HCT116 (cell line): Measurements from ENCODE around the gene DPF1. TPM values are rescaled to one million over a fixed set of nuclear protein-coding genes. Genes with fewer than 3 reads are reported as not detected.

Experiments
- ATAC-seq: fragments of 200-7000 bp; cut with Tn5 transposase; 2 replicates; pipeline ENCODE4 v1.9.1; 2020; ENCODE audit warnings: mild to moderate bottlenecking, moderate library complexity
- BruUV-seq: library from RNA; stranded (reverse); fragments of 400-500 nt; replicated peaks from 2 replicates; lab custom pipeline; 2021; lab: Mats Ljungman, UMichigan
- CTCF ChIA-PET: fragments of 300-600 bp; sonication (Branson Sonifier 250); formaldehyde crosslinking; loops from one replicate; lab custom pipeline; 2021; ENCODE audit warnings: antibody characterized with exemption; lab: Charles Lee
- POLR2A ChIA-PET: fragments of 300-600, 350-600 bp; sonication (Branson Sonifier 250); formaldehyde crosslinking; loops from one replicate; lab custom pipeline; 2021; ENCODE audit warnings: antibody characterized with exemption; lab: Charles Lee
- RAD21 ChIA-PET, 2 experiments: fragments of 300-600 bp; sonication (Branson Sonifier 250); formaldehyde crosslinking; loops; one replicate each; lab custom pipeline; 2023; ENCODE audit warnings: low total read pairs in 2 of 2; ENCODE audit not compliant: uncharacterized antibody in 2 of 2, unreplicated experiment in 2 of 2, low non-redundant PET in 1 of 2; lab: Charles Lee
- DNase-seq: peaks from one replicate; pipeline ENCODE4 v3.0.0-alpha.2; 2010; ENCODE audit warnings: low read depth, low spot score
- H2AFZ ChIP-seq: fragments of 200-600 bp; shearing (Covaris generic), sonication (generic); 2 replicates; pipeline ENCODE4 v1.6.1; 2017; ENCODE audit warnings: low read depth, mixed run types, mixed read lengths, antibody characterized with exemption, low read length; ENCODE audit not compliant: poor library complexity, severe bottlenecking
- H3K27ac ChIP-seq: 2 replicates; pipeline ENCODE4 v1.5.1; 2012; ENCODE audit warnings: low read depth, low read length
- H3K27me3 ChIP-seq: fragments of 200-600 bp; sonication (generic); 2 replicates; pipeline ENCODE4 v1.6.1; 2016; ENCODE audit warnings: mixed run types, low read length, mixed read lengths; ENCODE audit not compliant: insufficient read depth
- H3K36me3 ChIP-seq, 2 experiments: fragments of 200-500 bp in 1 of 2; fragments of 200-600 bp in 1 of 2; sonication (Bioruptor generic) in 1 of 2; sonication (generic) in 1 of 2; 2 replicates each; pipeline versions ENCODE4 v1.5.1 to v1.6.1; 2014 to 2016; ENCODE audit warnings: low read length in 2 of 2, inconsistent platforms in 1 of 2, mixed read lengths in 1 of 2, mixed run types in 1 of 2; ENCODE audit not compliant: insufficient read depth in 2 of 2, control insufficient read depth in 1 of 2
- H3K4me1 ChIP-seq, 2 experiments: fragments of 200-600 bp in 1 of 2; sonication (generic) in 1 of 2; 2 replicates each; pipeline versions ENCODE4 v1.5.1 to v1.6.1; 2012 to 2017; ENCODE audit warnings: low read length in 2 of 2, inconsistent platforms in 1 of 2, mild to moderate bottlenecking in 1 of 2, mixed read lengths in 1 of 2, mixed run types in 1 of 2, moderate library complexity in 1 of 2; ENCODE audit not compliant: insufficient read depth in 2 of 2, control insufficient read depth in 1 of 2
- H3K4me2 ChIP-seq: fragments of 200-600 bp; sonication (generic); 2 replicates; pipeline ENCODE4 v1.6.1; 2017; ENCODE audit warnings: mixed run types, low read length, mixed read lengths
- H3K4me3 ChIP-seq, 2 experiments: fragments of 200-600 bp in 1 of 2; sonication (generic) in 1 of 2; replicated peaks in 1 of 2; 2 replicates each; pipeline ENCODE4 v1.5.1; 2011 to 2016; ENCODE audit warnings: low read length in 2 of 2, control low read depth in 1 of 2, low read depth in 1 of 2, mild to moderate bottlenecking in 1 of 2, mixed read lengths in 1 of 2, mixed run types in 1 of 2
- H3K79me2 ChIP-seq: fragments of 200-600 bp; sonication (generic); 2 replicates; pipeline ENCODE4 v1.6.1; 2017; ENCODE audit warnings: mild to moderate bottlenecking, mixed run types, low read length, moderate library complexity, mixed read lengths; ENCODE audit not compliant: insufficient read depth
- H3K9ac ChIP-seq: fragments of 200-600 bp; sonication (generic); 2 replicates; pipeline ENCODE4 v1.6.1; 2016; ENCODE audit warnings: low read length, mixed read lengths
- H3K9me2 ChIP-seq: fragments of 200-600 bp; sonication (generic), shearing (Covaris generic); 2 replicates; pipeline ENCODE4 v1.6.1; 2017; ENCODE audit warnings: mixed run types, mild to moderate bottlenecking, moderate library complexity; ENCODE audit not compliant: insufficient read depth
- H3K9me3 ChIP-seq, 2 experiments: fragments of 200-500 bp in 1 of 2; fragments of 200-600 bp in 1 of 2; sonication (Bioruptor generic) in 1 of 2; sonication (generic) in 1 of 2; 2 replicates each; pipeline ENCODE4 v1.6.1; 2014 to 2017; ENCODE audit warnings: low read length in 2 of 2, mixed read lengths in 2 of 2, inconsistent platforms in 1 of 2, low read depth in 1 of 2, mild to moderate bottlenecking in 1 of 2, mixed run types in 1 of 2, moderate library complexity in 1 of 2; ENCODE audit not compliant: control insufficient read depth in 1 of 2, insufficient read depth in 1 of 2
- H4K20me1 ChIP-seq: fragments of 200-600 bp; sonication (generic), shearing (Covaris generic); 2 replicates; pipeline ENCODE4 v1.6.1; 2017; ENCODE audit warnings: mixed run types, mild to moderate bottlenecking, moderate library complexity; ENCODE audit not compliant: insufficient read depth
- EGR1 ChIP-seq: IDR thresholded peaks from 2 replicates; pipeline ENCODE4 v1.6.1; 2012; ENCODE audit warnings: low read depth
- FOSL1 ChIP-seq: IDR thresholded peaks from 2 replicates; pipeline ENCODE4 v1.6.1; 2012; ENCODE audit warnings: low read depth
- SRF ChIP-seq: IDR thresholded peaks from 2 replicates; pipeline ENCODE4 v1.6.1; 2012; ENCODE audit warnings: low read depth
- YY1 ChIP-seq: IDR thresholded peaks from 2 replicates; pipeline ENCODE4 v1.6.1; 2011; ENCODE audit warnings: low read length, low read depth, moderate library complexity, mild to moderate bottlenecking; ENCODE audit not compliant: insufficient replicate concordance; ENCODE audit errors: extremely low read depth
- ZNF274 ChIP-seq: fragments of 200-500 bp; sonication (Bioruptor generic); IDR thresholded peaks from 2 replicates; pipeline ENCODE4 v1.6.1; 2014; ENCODE audit warnings: mild to moderate bottlenecking, low read depth, low read length, inconsistent platforms
- intact Hi-C: fragments of 100-400 bp; cut with micrococcal nuclease; formaldehyde crosslinking; loops from 2 replicates; pipeline ENCODE4 v1.10.0; 2022
- total RNA-seq: library from RNA; stranded (reverse); gene quantifications from one replicate; pipeline ENCODE4 v1.2.1, GENCODE V29; 2021; ENCODE audit not compliant: unreplicated experiment
- TF ChIP-seq, protein P1 (sequence below): IDR thresholded peaks from 2 replicates; pipeline ENCODE4 v1.6.1; 2012; ENCODE audit warnings: low read depth

The DPF1 gene
- total RNA-seq, 1 experiment from 2014 or later, result 9.7 TPM

DNA sequence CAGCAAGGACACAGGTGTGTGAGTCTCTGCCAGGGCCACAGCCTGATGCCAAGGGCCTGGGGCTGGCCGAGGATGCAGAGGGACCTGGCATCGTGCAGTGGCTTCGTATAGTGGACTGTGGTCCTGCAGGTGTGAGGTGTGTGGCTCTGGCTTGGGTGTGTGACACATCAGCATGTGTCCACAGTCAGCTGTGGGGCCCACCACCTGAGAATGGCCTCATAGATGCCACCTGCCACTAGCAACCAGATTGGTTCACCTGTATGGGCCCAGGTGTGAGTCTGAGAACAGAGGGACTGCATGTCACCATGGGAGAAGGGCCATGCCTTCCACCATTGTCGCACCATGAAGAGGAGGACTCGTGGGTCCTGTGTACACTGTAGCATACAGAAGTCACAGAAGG is 29.8 kb upstream of the DPF1 start:
- Histone ChIP-seq H3K27ac (no peak overlapping the region), H3K9me3 (no peaks in the 10 kb centered on the region), H3K4me1 (peaks cover 0 to 16% of the 10 kb centered on the region in 2 experiments; a peak in 1 of 4 replicates), H3K36me3 (no peaks in the 10 kb centered on the region), H3K79me2 (no peaks in the 10 kb centered on the region), H3K27me3 (no peaks in the 10 kb centered on the region), H3K9me2 (no peaks in the 10 kb centered on the region), H3K9ac (no peak overlapping the region), H2AFZ (no peak overlapping the region), H3K4me2 (no peak overlapping the region), H4K20me1 (no peaks in the 10 kb centered on the region), H3K4me3 (no peak overlapping the region)
- DNase-seq (no peak), ATAC-seq (no peak)
- intact Hi-C loops, result no loop called here
- BruUV-seq, result no TSS peak
- POLR2A ChIA-PET, result no interaction called here
- RAD21 ChIA-PET, result no interaction called here
- CTCF ChIA-PET, result no interaction called here
- TF ChIP-seq ZNF274 (no peak), FOSL1 (no peak), SRF (no peak), EGR1 (no peak), YY1 (no peak)
- TF ChIP-seq, protein P1, sequence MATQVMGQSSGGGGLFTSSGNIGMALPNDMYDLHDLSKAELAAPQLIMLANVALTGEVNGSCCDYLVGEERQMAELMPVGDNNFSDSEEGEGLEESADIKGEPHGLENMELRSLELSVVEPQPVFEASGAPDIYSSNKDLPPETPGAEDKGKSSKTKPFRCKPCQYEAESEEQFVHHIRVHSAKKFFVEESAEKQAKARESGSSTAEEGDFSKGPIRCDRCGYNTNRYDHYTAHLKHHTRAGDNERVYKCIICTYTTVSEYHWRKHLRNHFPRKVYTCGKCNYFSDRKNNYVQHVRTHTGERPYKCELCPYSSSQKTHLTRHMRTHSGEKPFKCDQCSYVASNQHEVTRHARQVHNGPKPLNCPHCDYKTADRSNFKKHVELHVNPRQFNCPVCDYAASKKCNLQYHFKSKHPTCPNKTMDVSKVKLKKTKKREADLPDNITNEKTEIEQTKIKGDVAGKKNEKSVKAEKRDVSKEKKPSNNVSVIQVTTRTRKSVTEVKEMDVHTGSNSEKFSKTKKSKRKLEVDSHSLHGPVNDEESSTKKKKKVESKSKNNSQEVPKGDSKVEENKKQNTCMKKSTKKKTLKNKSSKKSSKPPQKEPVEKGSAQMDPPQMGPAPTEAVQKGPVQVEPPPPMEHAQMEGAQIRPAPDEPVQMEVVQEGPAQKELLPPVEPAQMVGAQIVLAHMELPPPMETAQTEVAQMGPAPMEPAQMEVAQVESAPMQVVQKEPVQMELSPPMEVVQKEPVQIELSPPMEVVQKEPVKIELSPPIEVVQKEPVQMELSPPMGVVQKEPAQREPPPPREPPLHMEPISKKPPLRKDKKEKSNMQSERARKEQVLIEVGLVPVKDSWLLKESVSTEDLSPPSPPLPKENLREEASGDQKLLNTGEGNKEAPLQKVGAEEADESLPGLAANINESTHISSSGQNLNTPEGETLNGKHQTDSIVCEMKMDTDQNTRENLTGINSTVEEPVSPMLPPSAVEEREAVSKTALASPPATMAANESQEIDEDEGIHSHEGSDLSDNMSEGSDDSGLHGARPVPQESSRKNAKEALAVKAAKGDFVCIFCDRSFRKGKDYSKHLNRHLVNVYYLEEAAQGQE, result no peak
